A549 (cell line): ENCODE data around the gene TTYH2.

Source experiments
- HDAC2 ChIP-seq: fragments of 200-600 bp; sonication (generic); IDR thresholded peaks from 2 replicates; pipeline ENCODE4 v1.6.1; 2016
- KDM1A ChIP-seq: fragments of 200-600 bp; sonication (generic); IDR thresholded peaks from 2 replicates; pipeline ENCODE4 v1.6.1; 2016; ENCODE audit warnings: low read depth, mild to moderate bottlenecking
- POLR2A ChIP-seq: IDR thresholded peaks from 2 replicates; pipeline ENCODE4 v1.6.1; 2012; ENCODE audit warnings: mild to moderate bottlenecking, low read length
- RCOR1 ChIP-seq: fragments of 150-350 bp; IDR thresholded peaks from 2 replicates; pipeline ENCODE4 v1.6.1; 2014; ENCODE audit warnings: antibody characterized with exemption, low read length, low read depth
- SMC3 ChIP-seq: fragments of >200 bp; sonication (Bioruptor Twin); formaldehyde crosslinking; IDR thresholded peaks from 3 replicates; pipeline ENCODE4 v1.6.1; 2018; ENCODE audit warnings: inconsistent platforms
- SREBF2 ChIP-seq: fragments of 450-650 bp; IDR thresholded peaks from 2 replicates; pipeline ENCODE4 v1.6.1; 2014; ENCODE audit warnings: mild to moderate bottlenecking, moderate library complexity
- TF ChIP-seq, protein P1 (sequence below): fragments of >200 bp; sonication (Bioruptor Twin); formaldehyde crosslinking; IDR thresholded peaks from 3 replicates; pipeline ENCODE4 v1.5.1; 2016
- TF ChIP-seq, protein P2 (sequence below): fragments of 150-350 bp; IDR thresholded peaks from 2 replicates; pipeline ENCODE4 v1.6.1; 2014; ENCODE audit warnings: low read depth, mild to moderate bottlenecking, low read length
- TF ChIP-seq, protein P3 (sequence below): IDR thresholded peaks from 2 replicates; pipeline ENCODE4 v1.6.1; 2012
- TF ChIP-seq, protein P4 (sequence below): fragments of 200-600 bp; sonication (generic); IDR thresholded peaks from 2 replicates; pipeline ENCODE4 v1.6.1; 2016; ENCODE audit warnings: antibody characterized with exemption, mild to moderate bottlenecking, moderate library complexity
- TF ChIP-seq, protein P5 (sequence below): IDR thresholded peaks from 2 replicates; pipeline ENCODE4 v1.6.1; 2012

DNA sequence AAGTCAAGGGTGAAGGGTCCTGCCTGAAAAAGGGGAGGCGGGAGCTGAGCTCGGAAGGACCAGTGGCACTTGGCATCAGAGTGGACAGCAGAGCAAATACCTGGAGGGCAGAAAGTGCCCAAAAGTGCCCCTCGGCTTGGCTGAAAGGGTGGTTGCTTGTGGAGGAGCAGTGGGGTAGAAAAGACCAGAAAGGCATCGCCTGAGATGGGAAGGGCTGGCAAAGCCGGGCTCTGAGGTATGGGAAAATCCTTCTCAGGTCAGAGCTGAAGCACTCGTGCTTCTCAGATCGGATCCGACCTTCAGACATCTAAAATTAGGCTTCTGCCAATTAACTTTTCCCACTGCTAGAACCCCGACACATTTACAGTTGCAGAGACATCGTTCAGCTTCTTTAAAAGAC, 11.4 kb upstream of the TTYH2 start:
- TF ChIP-seq, protein P1, sequence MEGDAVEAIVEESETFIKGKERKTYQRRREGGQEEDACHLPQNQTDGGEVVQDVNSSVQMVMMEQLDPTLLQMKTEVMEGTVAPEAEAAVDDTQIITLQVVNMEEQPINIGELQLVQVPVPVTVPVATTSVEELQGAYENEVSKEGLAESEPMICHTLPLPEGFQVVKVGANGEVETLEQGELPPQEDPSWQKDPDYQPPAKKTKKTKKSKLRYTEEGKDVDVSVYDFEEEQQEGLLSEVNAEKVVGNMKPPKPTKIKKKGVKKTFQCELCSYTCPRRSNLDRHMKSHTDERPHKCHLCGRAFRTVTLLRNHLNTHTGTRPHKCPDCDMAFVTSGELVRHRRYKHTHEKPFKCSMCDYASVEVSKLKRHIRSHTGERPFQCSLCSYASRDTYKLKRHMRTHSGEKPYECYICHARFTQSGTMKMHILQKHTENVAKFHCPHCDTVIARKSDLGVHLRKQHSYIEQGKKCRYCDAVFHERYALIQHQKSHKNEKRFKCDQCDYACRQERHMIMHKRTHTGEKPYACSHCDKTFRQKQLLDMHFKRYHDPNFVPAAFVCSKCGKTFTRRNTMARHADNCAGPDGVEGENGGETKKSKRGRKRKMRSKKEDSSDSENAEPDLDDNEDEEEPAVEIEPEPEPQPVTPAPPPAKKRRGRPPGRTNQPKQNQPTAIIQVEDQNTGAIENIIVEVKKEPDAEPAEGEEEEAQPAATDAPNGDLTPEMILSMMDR, result no peak
- no peak for TF ChIP-seq POLR2A
- TF ChIP-seq, protein P2, sequence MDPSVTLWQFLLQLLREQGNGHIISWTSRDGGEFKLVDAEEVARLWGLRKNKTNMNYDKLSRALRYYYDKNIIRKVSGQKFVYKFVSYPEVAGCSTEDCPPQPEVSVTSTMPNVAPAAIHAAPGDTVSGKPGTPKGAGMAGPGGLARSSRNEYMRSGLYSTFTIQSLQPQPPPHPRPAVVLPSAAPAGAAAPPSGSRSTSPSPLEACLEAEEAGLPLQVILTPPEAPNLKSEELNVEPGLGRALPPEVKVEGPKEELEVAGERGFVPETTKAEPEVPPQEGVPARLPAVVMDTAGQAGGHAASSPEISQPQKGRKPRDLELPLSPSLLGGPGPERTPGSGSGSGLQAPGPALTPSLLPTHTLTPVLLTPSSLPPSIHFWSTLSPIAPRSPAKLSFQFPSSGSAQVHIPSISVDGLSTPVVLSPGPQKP, result no peak
- TF ChIP-seq HDAC2, result no peak
- TF ChIP-seq, protein P3, sequence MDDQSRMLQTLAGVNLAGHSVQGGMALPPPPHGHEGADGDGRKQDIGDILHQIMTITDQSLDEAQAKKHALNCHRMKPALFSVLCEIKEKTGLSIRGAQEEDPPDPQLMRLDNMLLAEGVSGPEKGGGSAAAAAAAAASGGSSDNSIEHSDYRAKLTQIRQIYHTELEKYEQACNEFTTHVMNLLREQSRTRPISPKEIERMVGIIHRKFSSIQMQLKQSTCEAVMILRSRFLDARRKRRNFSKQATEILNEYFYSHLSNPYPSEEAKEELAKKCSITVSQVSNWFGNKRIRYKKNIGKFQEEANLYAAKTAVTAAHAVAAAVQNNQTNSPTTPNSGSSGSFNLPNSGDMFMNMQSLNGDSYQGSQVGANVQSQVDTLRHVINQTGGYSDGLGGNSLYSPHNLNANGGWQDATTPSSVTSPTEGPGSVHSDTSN, result no peak
- TF ChIP-seq RCOR1, result no peak
- no peak for TF ChIP-seq KDM1A
- TF ChIP-seq SREBF2, result no peak
- TF ChIP-seq, protein P4, sequence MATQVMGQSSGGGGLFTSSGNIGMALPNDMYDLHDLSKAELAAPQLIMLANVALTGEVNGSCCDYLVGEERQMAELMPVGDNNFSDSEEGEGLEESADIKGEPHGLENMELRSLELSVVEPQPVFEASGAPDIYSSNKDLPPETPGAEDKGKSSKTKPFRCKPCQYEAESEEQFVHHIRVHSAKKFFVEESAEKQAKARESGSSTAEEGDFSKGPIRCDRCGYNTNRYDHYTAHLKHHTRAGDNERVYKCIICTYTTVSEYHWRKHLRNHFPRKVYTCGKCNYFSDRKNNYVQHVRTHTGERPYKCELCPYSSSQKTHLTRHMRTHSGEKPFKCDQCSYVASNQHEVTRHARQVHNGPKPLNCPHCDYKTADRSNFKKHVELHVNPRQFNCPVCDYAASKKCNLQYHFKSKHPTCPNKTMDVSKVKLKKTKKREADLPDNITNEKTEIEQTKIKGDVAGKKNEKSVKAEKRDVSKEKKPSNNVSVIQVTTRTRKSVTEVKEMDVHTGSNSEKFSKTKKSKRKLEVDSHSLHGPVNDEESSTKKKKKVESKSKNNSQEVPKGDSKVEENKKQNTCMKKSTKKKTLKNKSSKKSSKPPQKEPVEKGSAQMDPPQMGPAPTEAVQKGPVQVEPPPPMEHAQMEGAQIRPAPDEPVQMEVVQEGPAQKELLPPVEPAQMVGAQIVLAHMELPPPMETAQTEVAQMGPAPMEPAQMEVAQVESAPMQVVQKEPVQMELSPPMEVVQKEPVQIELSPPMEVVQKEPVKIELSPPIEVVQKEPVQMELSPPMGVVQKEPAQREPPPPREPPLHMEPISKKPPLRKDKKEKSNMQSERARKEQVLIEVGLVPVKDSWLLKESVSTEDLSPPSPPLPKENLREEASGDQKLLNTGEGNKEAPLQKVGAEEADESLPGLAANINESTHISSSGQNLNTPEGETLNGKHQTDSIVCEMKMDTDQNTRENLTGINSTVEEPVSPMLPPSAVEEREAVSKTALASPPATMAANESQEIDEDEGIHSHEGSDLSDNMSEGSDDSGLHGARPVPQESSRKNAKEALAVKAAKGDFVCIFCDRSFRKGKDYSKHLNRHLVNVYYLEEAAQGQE, result no peak
- no peak for TF ChIP-seq SMC3
- TF ChIP-seq, protein P5, sequence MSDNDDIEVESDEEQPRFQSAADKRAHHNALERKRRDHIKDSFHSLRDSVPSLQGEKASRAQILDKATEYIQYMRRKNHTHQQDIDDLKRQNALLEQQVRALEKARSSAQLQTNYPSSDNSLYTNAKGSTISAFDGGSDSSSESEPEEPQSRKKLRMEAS, result no peak
